HepG2 (cell line): ENCODE measurements around the gene LAMC3. TPM values are rescaled to one million over a fixed set of nuclear protein-coding genes. Genes with fewer than 3 reads are reported as not detected.

Experiments
- ATAC-seq: fragments of 200-7000 bp; cut with Tn5 transposase; 3 replicates; pipeline ENCODE4 v1.9.1; 2020; ENCODE audit warnings: mild to moderate bottlenecking, moderate library complexity
- BruUV-seq: library from RNA; stranded (reverse); fragments of 400-500 nt; replicated peaks from 2 replicates; lab custom pipeline; 2021; lab: Mats Ljungman, UMichigan
- CTCF ChIA-PET: fragments of 300-600 bp; formaldehyde crosslinking; extraction: SDS; loops from one replicate; lab custom pipeline; 2021; ENCODE audit warnings: low total read pairs, inconsistent platforms, low intra/inter-chr PET ratio; lab: Yijun Ruan, JAX
- POLR2A ChIA-PET: fragments of 350-600 bp; sonication (Branson Sonifier 250); formaldehyde crosslinking; loops from one replicate; lab custom pipeline; 2020; ENCODE audit warnings: antibody characterized with exemption, inconsistent platforms; lab: Yijun Ruan, JAX
- DNase-seq: peaks from one replicate; pipeline ENCODE4 v3.0.0-alpha.2; 2015; ENCODE audit warnings: low spot score
- FAIRE-seq: peaks from 3 replicates; lab custom pipeline; 2011; peaks lifted over from hg19 to GRCh38; lab: Jason Lieb, UNC
- H2AFZ ChIP-seq: one replicate; pipeline ENCODE4 v1.6.1; 2011; ENCODE audit warnings: low read length, inconsistent platforms
- H3K27ac ChIP-seq: fragments of 300-600 bp; 3 replicates; pipeline ENCODE4 v1.8.0; 2011; ENCODE audit warnings: mixed run types, mild to moderate bottlenecking, mixed read lengths, low read length, inconsistent platforms; ENCODE audit not compliant: insufficient read depth; ENCODE audit errors: extremely low read length
- H3K27me3 ChIP-seq, 2 experiments: fragments of 200-600 bp in 1 of 2; 2 replicates in 1 of 2; 3 replicates in 1 of 2; pipeline versions ENCODE4 v1.6.0 to v1.8.0; 2011; ENCODE audit warnings: low read length in 2 of 2, mild to moderate bottlenecking in 2 of 2, moderate library complexity in 2 of 2, inconsistent platforms in 1 of 2; ENCODE audit not compliant: insufficient read depth in 2 of 2, control insufficient read depth in 1 of 2
- H3K36me3 ChIP-seq, 2 experiments: fragments of 200-600 bp in 1 of 2; replicated peaks in 1 of 2; 2 replicates in 1 of 2; 3 replicates in 1 of 2; pipeline versions ENCODE4 v1.5.1 to v1.8.0; 2011; ENCODE audit warnings: low read length in 2 of 2, inconsistent platforms in 1 of 2; ENCODE audit not compliant: insufficient read depth in 2 of 2, control insufficient read depth in 1 of 2
- H3K4me1 ChIP-seq: 2 replicates; pipeline ENCODE4 v1.5.1; 2012; ENCODE audit warnings: low read length, inconsistent platforms; ENCODE audit not compliant: insufficient read depth
- H3K4me2 ChIP-seq: 2 replicates; pipeline ENCODE4 v1.6.0; 2011; ENCODE audit warnings: low read depth, low read length, inconsistent platforms
- H3K4me3 ChIP-seq, 3 experiments: fragments of 200-600 bp in 1 of 3; sonication (generic), shearing (Covaris generic) in 1 of 3; replicated peaks in 1 of 3; 2 replicates each; pipeline ENCODE4 v1.5.1; 2011 to 2016; ENCODE audit warnings: low read length in 3 of 3, inconsistent platforms in 2 of 3, low read depth in 2 of 3, mild to moderate bottlenecking in 2 of 3, control low read depth in 1 of 3, mixed read lengths in 1 of 3; ENCODE audit not compliant: insufficient read depth in 1 of 3
- H3K79me2 ChIP-seq: one replicate; pipeline ENCODE4 v1.6.1; 2011; ENCODE audit warnings: low read length, inconsistent platforms; ENCODE audit not compliant: insufficient read depth
- H3K9ac ChIP-seq: 2 replicates; pipeline ENCODE4 v1.6.0; 2011; ENCODE audit warnings: mild to moderate bottlenecking, low read depth, low read length, inconsistent platforms; ENCODE audit not compliant: insufficient read depth
- H3K9me3 ChIP-seq: 2 replicates; pipeline ENCODE4 v1.5.1; 2012; ENCODE audit warnings: mild to moderate bottlenecking, low read length
- H4K20me1 ChIP-seq: 2 replicates; pipeline ENCODE4 v1.6.0; 2011; ENCODE audit warnings: inconsistent platforms, mild to moderate bottlenecking, low read length, moderate library complexity; ENCODE audit not compliant: insufficient read depth
- EP300 ChIP-seq, 3 experiments: sonication (generic) in 1 of 3; formaldehyde crosslinking in 1 of 3; IDR thresholded peaks; 2 replicates each; pipeline versions ENCODE4 v1.5.1 to v1.6.1; 2011 to 2020; ENCODE audit warnings: low read depth in 2 of 3, low read length in 2 of 3, borderline replicate concordance in 1 of 3, improper control_type of control experiment in 1 of 3, mild to moderate bottlenecking in 1 of 3, missing genetic modification reagents in 1 of 3, moderate library complexity in 1 of 3
- MTA1 ChIP-seq: sonication (generic); formaldehyde crosslinking; IDR thresholded peaks from 2 replicates; pipeline ENCODE4 v1.4.0; 2020; ENCODE audit warnings: missing genetic modification reagents, mild to moderate bottlenecking, borderline replicate concordance
- NCOR1 ChIP-seq: fragments of 200-600 bp; sonication (generic); IDR thresholded peaks from 2 replicates; pipeline ENCODE4 v1.7.0; 2017; ENCODE audit warnings: antibody characterized with exemption, low read length, borderline replicate concordance
- SMAD3 ChIP-seq: sonication (generic); formaldehyde crosslinking; IDR thresholded peaks from 2 replicates; pipeline ENCODE4 v1.4.0; 2020; ENCODE audit warnings: missing genetic modification reagents
- TCF12 ChIP-seq, 2 experiments: fragments of 450-650 bp in 1 of 2; sonication (generic) in 1 of 2; formaldehyde crosslinking in 1 of 2; IDR thresholded peaks; 2 replicates each; pipeline versions ENCODE4 v1.6.1 to v1.8.0; 2017 to 2022; ENCODE audit warnings: antibody characterized with exemption in 1 of 2, mild to moderate bottlenecking in 1 of 2, missing genetic modification reagents in 1 of 2, moderate library complexity in 1 of 2
- ZNF460 ChIP-seq: sonication (generic); formaldehyde crosslinking; IDR thresholded peaks from 2 replicates; pipeline ENCODE4 v1.5.1; 2020; ENCODE audit warnings: missing genetic modification reagents, mild to moderate bottlenecking, borderline replicate concordance
- ZNF644 ChIP-seq: IDR thresholded peaks from 2 replicates; pipeline ENCODE4 v1.6.1; 2016; ENCODE audit warnings: low read depth
- WGBS: methylation state at CpG from one replicate; pipeline ENCODE4 v1.1.6; 2017; ENCODE audit warnings: low lambda C conversion rate; 5-methylcytosine and 5-hydroxymethylcytosine counted together
- in situ Hi-C: cut with HindIII; loops from 2 replicates; pipeline ENCODE4 v1.10.0; 2017; ENCODE audit warnings: low pct_unique_long_range_greater_than_20kb; ENCODE audit not compliant: extremely low pct_ligation_motif_present
- intact Hi-C: fragments of 100-400 bp; cut with micrococcal nuclease; formaldehyde crosslinking; loops from one replicate; pipeline ENCODE4 v1.10.0; 2022; ENCODE audit not compliant: unreplicated experiment
- polyA plus RNA-seq, 8 experiments: library from polyadenylated mRNA; depleted of rRNA in 3 of 8; stranded (reverse) in 7 of 8; unstranded in 1 of 8; fragments of >200 nt; fragmentation: Illumina TruSeq in 4 of 8; extraction: Trizol in 4 of 8; gene quantifications; 2 replicates each; pipeline versions ENCODE4 v1.2.1 to v1.2.3, GENCODE V29; 2011 to 2016; ENCODE audit warnings: low read depth in 4 of 8, missing spikeins in 1 of 8, mixed read lengths in 1 of 8; ENCODE audit not compliant: insufficient read depth in 1 of 8
- total RNA-seq, 5 experiments: library from RNA; depleted of rRNA; stranded (reverse); fragments of >200 nt; fragmentation: Illumina TruSeq; extraction: Trizol; gene quantifications; 2 replicates each; pipeline ENCODE4 v1.2.3, GENCODE V29; 2016; ENCODE audit warnings: low read depth in 1 of 5
- TF ChIP-seq, protein P1 (sequence below): sonication (generic); formaldehyde crosslinking; IDR thresholded peaks from 2 replicates; pipeline ENCODE4 v1.8.1; 2022; ENCODE audit warnings: mild to moderate bottlenecking, missing genetic modification reagents

The LAMC3 gene
- total and polyA plus RNA-seq, 2 of the 13 experiments (the other 11 are each of a cell fraction or from before 2014, with no cell fraction given) = 0.07 to 0.57 TPM

- TF ChIP-seq ZNF460 (CRISPR knock-in tag) = no peak
- no peak for TF ChIP-seq MTA1 (CRISPR knock-in tag)
- no peak for TF ChIP-seq SMAD3 (CRISPR knock-in tag)
- TF ChIP-seq NCOR1 = no peak
- TF ChIP-seq TCF12 (IDR thresholded peaks at IDR 0.05) = no peak
- no peak for TF ChIP-seq TCF12 (CRISPR knock-in tag; IDR thresholded peaks at IDR 0.05)
These were observed 19.4 kb downstream of the LAMC3 start (continued) for GRCh38 chr9:131028221-131028884.

DNA sequence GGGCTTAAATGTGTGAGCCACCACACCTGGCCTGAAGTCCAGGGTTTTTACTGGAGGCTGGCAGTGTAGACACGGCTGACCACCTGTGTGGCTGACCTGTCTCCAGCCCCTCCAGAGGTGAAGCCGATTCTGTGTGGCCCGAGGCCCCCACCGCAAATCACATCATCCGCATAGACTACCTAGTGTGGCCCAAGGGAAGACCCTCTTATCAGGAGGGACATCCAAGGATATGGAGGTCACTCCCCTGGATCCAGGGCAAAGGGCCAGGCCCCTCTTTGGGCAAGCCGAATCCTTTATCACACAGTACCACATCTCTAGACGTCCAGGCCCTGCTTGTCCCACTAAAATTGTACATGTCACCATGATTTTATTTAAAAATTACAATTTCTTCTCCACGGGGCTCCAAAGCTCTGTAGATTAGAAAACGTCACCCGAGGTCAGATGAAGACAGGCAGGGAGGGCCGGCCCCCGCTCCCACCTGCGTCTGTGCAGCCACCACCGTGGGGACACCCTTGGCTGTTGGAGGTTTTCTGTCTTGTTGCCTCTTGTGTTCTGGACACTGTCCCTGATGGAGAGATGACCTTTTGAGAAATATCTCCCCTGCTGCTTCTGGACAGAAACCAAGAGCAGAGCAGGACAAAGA, 20.1 kb downstream of the LAMC3 start:
- Histone ChIP-seq H3K79me2 (no peaks in the 10 kb centered on the region), H3K27ac (no peak overlapping the region), H3K9me3 (no peaks in the 10 kb centered on the region), H3K4me1 (no peaks in the 10 kb centered on the region), H3K27me3 (peaks cover 20 to 92% of the 10 kb centered on the region in 2 experiments; a peak in 4 of 5 replicates), H3K36me3 (no peaks in the 10 kb centered on the region), H2AFZ (no peak overlapping the region), H4K20me1 (peaks cover 5% of the 10 kb centered on the region; the same call in 1 of the 2 replicates), H3K9ac (no peak overlapping the region; the same call in 1 of the 2 replicates), H3K4me3 (no peak overlapping the region), H3K4me2 (no peak overlapping the region)
- no peak for ATAC-seq
- POLR2A ChIA-PET = no interaction called here
- FAIRE-seq = no peak
- WGBS = 20% methylated on average over 14 of the region's 14 CpGs
- TF ChIP-seq ZNF644 (CRISPR knock-in tag) (no peak), EP300 (IDR thresholded peaks at IDR 0.05; ENCODE audit: low read depth in 2 of 2, low read length in 2 of 2) (no peak), EP300 (CRISPR knock-in tag; IDR thresholded peaks at IDR 0.05; ENCODE audit: borderline replicate concordance) (no peak)
- TF ChIP-seq, protein P1, sequence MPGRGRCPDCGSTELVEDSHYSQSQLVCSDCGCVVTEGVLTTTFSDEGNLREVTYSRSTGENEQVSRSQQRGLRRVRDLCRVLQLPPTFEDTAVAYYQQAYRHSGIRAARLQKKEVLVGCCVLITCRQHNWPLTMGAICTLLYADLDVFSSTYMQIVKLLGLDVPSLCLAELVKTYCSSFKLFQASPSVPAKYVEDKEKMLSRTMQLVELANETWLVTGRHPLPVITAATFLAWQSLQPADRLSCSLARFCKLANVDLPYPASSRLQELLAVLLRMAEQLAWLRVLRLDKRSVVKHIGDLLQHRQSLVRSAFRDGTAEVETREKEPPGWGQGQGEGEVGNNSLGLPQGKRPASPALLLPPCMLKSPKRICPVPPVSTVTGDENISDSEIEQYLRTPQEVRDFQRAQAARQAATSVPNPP = no peak
- no peak for DNase-seq
- BruUV-seq = no TSS peak
- CTCF ChIA-PET = no interaction called here
- intact Hi-C loops (no loop called here), in situ Hi-C loops (no loop called here)
